ENCODE measurements around the gene PDXK. TPM values are rescaled to one million over a fixed set of nuclear protein-coding genes. Genes with fewer than 3 reads are reported as not detected.

PDXK gene
- total RNA-seq, 1 experiment from 2014 or later, result 214 TPM

DNA sequence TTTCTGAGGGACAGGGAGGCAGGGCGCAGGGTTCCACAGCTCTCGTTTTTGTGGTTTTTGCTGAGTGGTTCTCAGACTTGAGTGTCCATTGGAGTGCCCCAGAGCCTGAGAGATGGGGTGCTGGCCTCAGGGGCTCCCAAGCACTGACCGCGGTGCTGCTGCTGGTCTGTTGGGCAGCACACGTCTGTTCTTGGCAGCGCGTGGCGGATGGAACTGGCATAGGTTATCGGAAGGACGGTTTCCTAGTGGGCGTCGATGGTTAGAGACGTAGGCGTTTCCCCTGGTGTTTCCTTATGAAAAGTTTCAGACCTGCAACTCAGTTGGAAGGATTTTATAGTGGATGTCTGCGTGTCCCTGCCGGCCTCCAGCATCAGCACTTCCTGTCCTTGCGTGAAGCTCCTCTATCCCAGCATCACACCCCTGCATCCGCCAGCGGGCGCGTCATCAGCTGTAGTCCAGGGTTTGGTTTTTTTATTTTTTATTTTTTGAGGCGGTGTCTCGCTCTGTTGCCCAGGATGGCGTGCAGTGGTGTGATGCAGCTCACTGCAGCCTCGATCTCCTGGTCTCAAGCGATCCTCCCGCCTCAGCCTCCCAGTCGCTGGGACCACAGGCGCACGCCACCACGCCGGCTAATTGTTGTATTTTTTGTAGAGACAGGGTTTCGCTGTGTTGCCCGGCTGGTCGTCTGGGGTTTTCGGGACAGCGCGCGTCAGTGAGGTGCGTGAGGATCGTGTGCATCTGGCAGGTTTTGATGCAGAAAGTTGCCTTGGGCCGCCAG lies 82.3 kb downstream of the PDXK start:
- intact Hi-C loops (cut with micrococcal nuclease; ENCODE audit: unreplicated experiment), result no loop called here
- BruUV-seq (replicated peaks), result no TSS peak
- Mint-ChIP-seq H3K27ac (ENCODE audit: unreplicated experiment) (no peak overlapping the region), H3K9me3 (ENCODE audit: low read depth, unreplicated experiment) (no peaks in the 10 kb centered on the region), H3K36me3 (ENCODE audit: insufficient read depth, unreplicated experiment) (peaks cover 49% of the 10 kb centered on the region), H3K4me1 (ENCODE audit: low read depth, unreplicated experiment) (no peaks in the 10 kb centered on the region), H3K4me3 (ENCODE audit: low read depth, unreplicated experiment) (no peak overlapping the region), H3K27me3 (ENCODE audit: unreplicated experiment) (no peaks in the 10 kb centered on the region)
- no peak for DNase-seq
- CTCF ChIA-PET, result interaction anchor here (0.6 kb wide), 1 partner anchor 100 kb away, joined by 3 read pairs; no protein-coding TSS in a partner anchor
- TF ChIP-seq, protein P1, sequence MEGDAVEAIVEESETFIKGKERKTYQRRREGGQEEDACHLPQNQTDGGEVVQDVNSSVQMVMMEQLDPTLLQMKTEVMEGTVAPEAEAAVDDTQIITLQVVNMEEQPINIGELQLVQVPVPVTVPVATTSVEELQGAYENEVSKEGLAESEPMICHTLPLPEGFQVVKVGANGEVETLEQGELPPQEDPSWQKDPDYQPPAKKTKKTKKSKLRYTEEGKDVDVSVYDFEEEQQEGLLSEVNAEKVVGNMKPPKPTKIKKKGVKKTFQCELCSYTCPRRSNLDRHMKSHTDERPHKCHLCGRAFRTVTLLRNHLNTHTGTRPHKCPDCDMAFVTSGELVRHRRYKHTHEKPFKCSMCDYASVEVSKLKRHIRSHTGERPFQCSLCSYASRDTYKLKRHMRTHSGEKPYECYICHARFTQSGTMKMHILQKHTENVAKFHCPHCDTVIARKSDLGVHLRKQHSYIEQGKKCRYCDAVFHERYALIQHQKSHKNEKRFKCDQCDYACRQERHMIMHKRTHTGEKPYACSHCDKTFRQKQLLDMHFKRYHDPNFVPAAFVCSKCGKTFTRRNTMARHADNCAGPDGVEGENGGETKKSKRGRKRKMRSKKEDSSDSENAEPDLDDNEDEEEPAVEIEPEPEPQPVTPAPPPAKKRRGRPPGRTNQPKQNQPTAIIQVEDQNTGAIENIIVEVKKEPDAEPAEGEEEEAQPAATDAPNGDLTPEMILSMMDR (IDR thresholded peaks at IDR 0.05; ENCODE audit: unreplicated experiment), result no peak

DNA sequence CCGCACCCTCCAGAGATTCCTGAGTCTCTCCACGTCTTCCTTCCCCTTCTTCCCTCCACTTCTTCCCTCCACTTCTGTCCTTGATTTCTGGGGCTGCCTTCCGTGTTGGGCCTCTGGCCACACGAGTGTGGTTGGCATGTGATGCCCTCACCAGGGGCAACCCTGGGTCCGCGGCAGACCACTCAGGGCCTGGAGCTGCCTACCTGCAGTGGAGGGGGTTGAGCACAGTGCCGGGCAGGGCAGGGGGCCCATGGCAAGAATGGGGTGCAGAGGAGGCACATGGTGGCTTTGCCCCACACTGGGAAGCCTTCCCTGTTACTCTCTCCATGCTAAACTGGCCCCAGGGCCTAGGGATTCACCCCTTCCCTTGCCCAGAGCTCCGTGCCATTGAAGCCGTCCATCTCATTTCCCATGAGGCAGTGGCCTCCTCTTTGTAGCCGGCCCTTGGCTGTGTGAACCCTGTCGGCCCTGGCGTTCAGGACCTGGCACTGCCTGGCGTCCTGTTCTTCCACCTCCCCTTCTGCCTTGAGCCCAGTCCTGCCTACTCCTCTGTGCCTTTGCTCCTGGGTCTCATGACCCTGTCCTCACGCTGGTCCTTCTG lies 83.9 kb downstream of the PDXK start:
- no TSS peak for BruUV-seq (replicated peaks)
- CTCF ChIA-PET, result no interaction called here
- intact Hi-C loops (cut with micrococcal nuclease; ENCODE audit: unreplicated experiment), result no loop called here
- no peak for DNase-seq
- Mint-ChIP-seq H3K4me1 (ENCODE audit: low read depth, unreplicated experiment) (no peaks in the 10 kb centered on the region), H3K27me3 (ENCODE audit: unreplicated experiment) (no peaks in the 10 kb centered on the region), H3K36me3 (ENCODE audit: insufficient read depth, unreplicated experiment) (peaks cover 44% of the 10 kb centered on the region), H3K4me3 (ENCODE audit: low read depth, unreplicated experiment) (no peak overlapping the region), H3K27ac (ENCODE audit: unreplicated experiment) (no peak overlapping the region), H3K9me3 (ENCODE audit: low read depth, unreplicated experiment) (no peaks in the 10 kb centered on the region)
- TF ChIP-seq, protein P1 (IDR thresholded peaks at IDR 0.05; ENCODE audit: unreplicated experiment), result no peak

GRCh38 chr21:43803558-43804300 lies 84.8 kb downstream of the PDXK start:
- Mint-ChIP-seq H3K36me3 (ENCODE audit: insufficient read depth, unreplicated experiment) (peaks cover 36% of the 10 kb centered on the region), H3K4me1 (ENCODE audit: low read depth, unreplicated experiment) (no peaks in the 10 kb centered on the region), H3K27ac (ENCODE audit: unreplicated experiment) (no peak overlapping the region), H3K27me3 (ENCODE audit: unreplicated experiment) (no peaks in the 10 kb centered on the region), H3K4me3 (ENCODE audit: low read depth, unreplicated experiment) (no peak overlapping the region), H3K9me3 (ENCODE audit: low read depth, unreplicated experiment) (no peaks in the 10 kb centered on the region)
- CTCF ChIA-PET, result no interaction called here
- BruUV-seq (replicated peaks), result no TSS peak
- intact Hi-C loops (cut with micrococcal nuclease; ENCODE audit: unreplicated experiment), result no loop called here
- no peak for DNase-seq
- TF ChIP-seq, protein P1 (IDR thresholded peaks at IDR 0.05; ENCODE audit: unreplicated experiment), result no peak

DNA sequence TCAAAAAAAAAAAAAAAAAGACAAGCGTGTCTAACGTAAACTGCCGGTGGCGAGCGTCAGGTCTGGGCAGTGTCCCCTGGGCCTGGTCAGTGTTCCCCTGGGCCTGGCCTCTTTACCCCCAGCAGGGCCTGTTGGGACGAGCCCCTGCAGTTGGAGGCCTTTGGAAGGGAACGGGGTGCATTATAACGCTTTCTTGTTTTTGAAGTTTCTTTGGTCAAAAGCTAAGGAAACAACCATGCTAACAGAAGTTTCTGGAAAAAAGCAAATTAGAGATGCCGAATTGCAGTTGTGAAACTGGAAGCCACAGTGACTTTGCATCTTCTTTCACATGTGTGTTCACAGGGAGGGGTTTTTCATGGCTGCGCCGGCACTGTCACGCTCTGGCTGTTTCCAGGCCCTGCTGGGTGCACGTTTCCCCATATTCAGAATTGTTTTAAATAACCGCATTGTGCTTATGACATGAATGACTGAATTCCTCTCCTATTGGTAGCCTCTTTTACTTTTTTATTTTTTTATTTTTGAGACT lies 86.4 kb downstream of the PDXK start:
- TF ChIP-seq, protein P1 (IDR thresholded peaks at IDR 0.05; ENCODE audit: unreplicated experiment), result no peak
- Mint-ChIP-seq H3K4me3 (ENCODE audit: low read depth, unreplicated experiment) (no peak overlapping the region), H3K4me1 (ENCODE audit: low read depth, unreplicated experiment) (no peaks in the 10 kb centered on the region), H3K36me3 (ENCODE audit: insufficient read depth, unreplicated experiment) (peaks cover 36% of the 10 kb centered on the region), H3K9me3 (ENCODE audit: low read depth, unreplicated experiment) (no peaks in the 10 kb centered on the region), H3K27ac (ENCODE audit: unreplicated experiment) (no peak overlapping the region), H3K27me3 (ENCODE audit: unreplicated experiment) (no peaks in the 10 kb centered on the region)
- intact Hi-C loops (cut with micrococcal nuclease; ENCODE audit: unreplicated experiment), result no loop called here
- CTCF ChIA-PET, result no interaction called here
- BruUV-seq (replicated peaks), result no TSS peak
- no peak for DNase-seq

Measured in Calu3 (cell line).